ENCODE measurements around the gene RPAP3. TPM values are rescaled to one million over a fixed set of nuclear protein-coding genes. Genes with fewer than 3 reads are reported as not detected.

RPAP3 gene, protein sequence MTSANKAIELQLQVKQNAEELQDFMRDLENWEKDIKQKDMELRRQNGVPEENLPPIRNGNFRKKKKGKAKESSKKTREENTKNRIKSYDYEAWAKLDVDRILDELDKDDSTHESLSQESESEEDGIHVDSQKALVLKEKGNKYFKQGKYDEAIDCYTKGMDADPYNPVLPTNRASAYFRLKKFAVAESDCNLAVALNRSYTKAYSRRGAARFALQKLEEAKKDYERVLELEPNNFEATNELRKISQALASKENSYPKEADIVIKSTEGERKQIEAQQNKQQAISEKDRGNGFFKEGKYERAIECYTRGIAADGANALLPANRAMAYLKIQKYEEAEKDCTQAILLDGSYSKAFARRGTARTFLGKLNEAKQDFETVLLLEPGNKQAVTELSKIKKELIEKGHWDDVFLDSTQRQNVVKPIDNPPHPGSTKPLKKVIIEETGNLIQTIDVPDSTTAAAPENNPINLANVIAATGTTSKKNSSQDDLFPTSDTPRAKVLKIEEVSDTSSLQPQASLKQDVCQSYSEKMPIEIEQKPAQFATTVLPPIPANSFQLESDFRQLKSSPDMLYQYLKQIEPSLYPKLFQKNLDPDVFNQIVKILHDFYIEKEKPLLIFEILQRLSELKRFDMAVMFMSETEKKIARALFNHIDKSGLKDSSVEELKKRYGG
- total RNA-seq = 10 to 100 TPM; 17.9 to 24.9 (median 21.4) TPM

DNA sequence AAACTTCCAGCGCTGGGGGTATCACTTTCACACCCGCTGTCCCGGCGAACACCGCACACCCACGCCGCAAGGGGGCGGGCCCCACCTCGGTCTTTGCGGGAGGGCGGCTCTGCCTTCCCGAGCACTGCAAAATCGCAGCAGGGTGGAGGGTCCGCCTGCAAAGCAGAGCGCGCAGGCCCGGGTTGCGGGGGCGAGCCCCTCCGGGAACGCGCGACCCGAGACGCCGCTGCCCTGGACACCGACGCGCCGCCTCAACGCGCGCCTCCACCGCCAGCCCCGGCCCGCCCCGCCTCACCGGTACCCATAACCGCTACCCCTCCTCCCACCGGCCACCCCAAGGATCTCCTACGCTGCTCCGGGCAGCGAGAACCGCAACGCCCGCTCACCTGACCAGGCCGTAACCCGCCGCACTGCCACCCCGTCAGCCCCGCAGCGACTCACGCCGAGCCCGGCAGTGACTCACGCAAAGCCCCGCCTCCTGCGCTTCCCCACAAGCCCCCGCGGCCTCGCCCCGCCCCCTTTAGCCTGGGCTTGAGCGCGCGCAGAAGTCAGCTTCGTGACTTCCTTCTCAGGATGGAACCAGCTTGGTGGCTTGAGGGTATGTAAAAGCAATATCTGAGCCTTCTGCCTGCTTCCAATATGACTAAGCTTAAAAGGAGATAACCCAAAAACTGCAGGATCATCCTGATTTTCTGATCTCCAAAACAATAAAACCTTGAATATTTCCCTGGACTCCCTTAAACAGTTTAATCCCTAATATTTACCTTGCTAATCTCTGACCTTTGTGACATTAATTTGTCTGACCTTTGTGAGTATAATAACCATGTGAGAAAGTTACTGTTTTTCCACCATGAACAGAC is at the start of gene RPAP3:
RPAP3 (minus strand) TSS at position 465 of the 860 bp plus-strand sequence. CDS start 3,190 bp downstream, outside the sequence.
- TF ChIP-seq POLR2A (IDR thresholded peaks at IDR 0.05) (peak in 1 of 2 donors; percentile 81), CTCF (IDR thresholded peaks at IDR 0.05) (peak; percentile 21 to 59 (median 42))
- H3K9me3 ChIP-seq = no peaks in the 10 kb centered on the region
- H3K36me3 ChIP-seq = no peaks in the 10 kb centered on the region
- intact Hi-C loops (cut with DNase I) = no loop called here
- 1% methylated on average over 16 to 33 of the region's 66 CpGs for WGBS, 2 donors
- peak within 1 kb of the TSS; percentile 51 to 84 (median 75) for H3K27ac ChIP-seq
- no peaks in the 10 kb centered on the region for H3K27me3 ChIP-seq
- H3K4me3 ChIP-seq (replicated peaks in 1 of 3) = peak within 1 kb of the TSS; percentile 47 to 89 (median 65)
- H3K4me1 ChIP-seq = peaks cover 3 to 8% of the 10 kb centered on the region in 2 donors
- peak; percentile 98 for DNase-seq

GRCh38 chr12:47754881-47755280 is 49.1 kb upstream of the RPAP3 start:
- no peak overlapping the region for H3K4me3 ChIP-seq (replicated peaks in 1 of 3)
- H3K9me3 ChIP-seq = no peaks in the 10 kb centered on the region
- peak; percentile 88 to 91 for DNase-seq
- H3K36me3 ChIP-seq = peaks cover 11 to 19% of the 10 kb centered on the region in 2 donors
- WGBS, 2 donors = 33 to 36% methylated on average over 3 of the region's 3 CpGs
- peak overlapping the region; percentile 91 to 95 (median 94) for H3K27ac ChIP-seq
- H3K4me1 ChIP-seq = peaks cover 71 to 73% of the 10 kb centered on the region in 2 donors
- TF ChIP-seq CTCF (IDR thresholded peaks at IDR 0.05) (no peak), POLR2A (IDR thresholded peaks at IDR 0.05) (peak in 1 of 2 donors; percentile 28)
- intact Hi-C loops (cut with DNase I) = no loop called here
- no peaks in the 10 kb centered on the region for H3K27me3 ChIP-seq

DNA sequence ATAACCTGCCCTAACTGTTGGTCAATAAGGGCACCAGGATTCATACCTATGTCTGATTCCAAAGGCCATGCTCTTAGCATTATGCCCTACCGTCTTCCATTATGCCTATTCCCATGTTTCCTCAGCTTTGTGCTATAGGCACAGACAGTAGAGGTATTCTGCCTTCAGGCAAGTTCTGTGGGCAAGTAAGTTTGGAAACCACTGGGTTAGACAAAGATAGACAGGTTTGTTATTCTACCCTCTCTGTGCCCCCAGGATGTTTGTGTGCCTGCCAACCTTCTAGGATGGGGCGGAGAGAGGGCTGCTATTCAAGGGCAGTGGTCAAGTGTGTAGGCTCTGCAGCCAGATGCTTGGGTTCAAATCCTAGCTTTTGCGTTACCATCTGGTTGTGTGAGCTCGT is 48.3 kb upstream of the RPAP3 start:
- no peaks in the 10 kb centered on the region for H3K27me3 ChIP-seq
- peak overlapping the region; percentile 40 to 95 (median 94) for H3K27ac ChIP-seq
- no peak for DNase-seq
- H3K4me3 ChIP-seq (replicated peaks in 1 of 3) = no peak overlapping the region
- H3K4me1 ChIP-seq = peaks cover 63 to 65% of the 10 kb centered on the region in 2 donors
- intact Hi-C loops (cut with DNase I) = no loop called here
- H3K9me3 ChIP-seq = no peaks in the 10 kb centered on the region
- WGBS, 2 donors = 73% methylated on average over 4 of the region's 4 CpGs
- TF ChIP-seq POLR2A (IDR thresholded peaks at IDR 0.05) (no peak), CTCF (IDR thresholded peaks at IDR 0.05) (no peak)
- peaks cover 19 to 27% of the 10 kb centered on the region in 2 donors for H3K36me3 ChIP-seq

DNA sequence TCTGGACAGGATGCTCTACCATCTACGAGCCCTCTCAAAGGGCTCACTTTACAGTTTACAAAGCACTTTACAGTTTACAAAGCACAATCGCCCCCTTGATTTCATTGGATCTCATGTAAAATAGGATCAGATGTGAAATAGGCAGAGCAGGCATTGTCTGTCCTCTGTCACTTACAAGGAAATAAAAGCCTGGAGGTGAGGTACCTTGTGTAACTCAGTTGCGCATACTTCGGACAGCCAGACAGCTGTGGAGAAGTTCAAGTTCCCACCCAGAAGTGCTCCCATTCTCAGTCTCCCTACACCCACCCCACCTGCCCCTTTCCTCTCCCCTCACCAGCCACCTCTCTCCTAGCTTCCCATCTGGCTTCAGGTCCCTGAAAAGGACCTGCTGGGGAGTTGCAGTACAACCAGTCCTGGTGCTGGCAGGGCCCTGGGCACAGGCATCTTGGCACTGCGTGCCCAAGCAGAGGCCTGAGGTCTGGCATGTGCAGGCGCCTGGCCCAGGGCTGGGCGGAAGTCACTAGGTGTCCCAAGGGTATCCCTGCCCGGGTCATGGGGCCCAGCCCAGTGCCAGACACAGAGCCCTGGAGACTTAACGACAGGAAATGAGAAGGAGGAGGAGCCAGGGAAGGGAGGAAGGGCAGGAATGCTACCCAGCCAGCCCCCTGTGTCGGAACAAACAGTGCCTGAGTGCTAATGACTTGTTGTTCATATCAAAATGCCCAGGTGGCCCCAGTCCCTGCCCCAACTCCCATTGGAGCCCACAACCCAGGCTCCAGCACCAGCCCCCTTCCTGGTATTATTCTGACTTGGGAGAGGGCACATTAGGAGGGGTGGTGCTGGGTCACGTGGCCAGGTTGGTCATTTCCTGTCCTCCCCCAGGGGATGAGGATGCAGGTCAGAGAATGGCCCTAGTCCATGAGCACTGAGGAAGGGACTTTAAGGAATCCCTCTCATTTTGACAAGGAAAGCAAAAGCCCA is 47.5 kb upstream of the RPAP3 start:
- Histone ChIP-seq H3K27ac (peak overlapping the region; percentile 40 to 95 (median 94)), H3K9me3 (no peaks in the 10 kb centered on the region), H3K4me1 (peaks cover 61 to 63% of the 10 kb centered on the region in 2 donors), H3K27me3 (no peaks in the 10 kb centered on the region), H3K36me3 (peaks cover 26 to 34% of the 10 kb centered on the region in 2 donors), H3K4me3 (replicated peaks in 1 of 3) (no peak overlapping the region)
- WGBS, 2 donors = 51 to 53% methylated on average over 11 of the region's 11 CpGs
- peak; percentile 79 to 88 for DNase-seq
- TF ChIP-seq POLR2A (IDR thresholded peaks at IDR 0.05) (peak in 1 of 2 donors; percentile 11), CTCF (IDR thresholded peaks at IDR 0.05) (peak in 1 of 6 experiments; percentile 18)
- intact Hi-C loops (cut with DNase I) = no loop called here
